HG03025 (cell line): ENCODE measurements around the gene FAM50A.

Experiments used
- ATAC-seq: cut with Tn5 transposase; IDR thresholded peaks from one replicate; pipeline ENCODE4 v1.9.1; 2021; ENCODE audit warnings: mild to moderate bottlenecking, moderate library complexity; ENCODE audit not compliant: unreplicated experiment, low FRiP score

FAM50A gene

DNA sequence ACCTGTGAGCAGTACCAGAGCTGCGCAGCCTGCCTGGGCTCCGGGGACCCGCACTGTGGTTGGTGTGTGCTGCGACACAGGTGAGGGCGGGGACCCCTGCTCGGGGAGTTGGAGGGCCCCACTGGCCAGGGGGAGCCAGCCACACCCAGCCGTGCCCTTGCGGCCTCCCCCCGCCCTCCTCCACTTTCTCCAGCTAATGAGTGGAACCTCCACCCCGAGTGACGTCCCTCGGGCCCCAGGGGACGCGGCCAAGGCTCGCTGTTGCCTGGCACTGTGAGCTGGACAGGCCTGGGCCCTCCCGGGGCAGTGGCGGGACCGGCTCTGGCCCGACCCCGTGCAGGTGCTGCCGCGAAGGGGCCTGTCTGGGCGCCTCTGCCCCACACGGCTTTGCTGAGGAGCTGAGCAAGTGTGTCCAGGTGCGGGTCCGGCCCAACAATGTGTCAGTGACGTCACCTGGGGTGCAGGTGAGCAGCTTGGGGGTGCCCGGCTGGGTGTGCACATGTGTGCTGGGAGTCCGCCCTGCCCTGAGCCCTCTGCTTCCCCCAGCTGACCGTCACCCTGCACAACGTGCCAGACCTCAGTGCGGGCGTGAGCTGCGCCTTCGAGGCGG is 19.8 kb downstream of the FAM50A start:
- no peak for ATAC-seq

DNA sequence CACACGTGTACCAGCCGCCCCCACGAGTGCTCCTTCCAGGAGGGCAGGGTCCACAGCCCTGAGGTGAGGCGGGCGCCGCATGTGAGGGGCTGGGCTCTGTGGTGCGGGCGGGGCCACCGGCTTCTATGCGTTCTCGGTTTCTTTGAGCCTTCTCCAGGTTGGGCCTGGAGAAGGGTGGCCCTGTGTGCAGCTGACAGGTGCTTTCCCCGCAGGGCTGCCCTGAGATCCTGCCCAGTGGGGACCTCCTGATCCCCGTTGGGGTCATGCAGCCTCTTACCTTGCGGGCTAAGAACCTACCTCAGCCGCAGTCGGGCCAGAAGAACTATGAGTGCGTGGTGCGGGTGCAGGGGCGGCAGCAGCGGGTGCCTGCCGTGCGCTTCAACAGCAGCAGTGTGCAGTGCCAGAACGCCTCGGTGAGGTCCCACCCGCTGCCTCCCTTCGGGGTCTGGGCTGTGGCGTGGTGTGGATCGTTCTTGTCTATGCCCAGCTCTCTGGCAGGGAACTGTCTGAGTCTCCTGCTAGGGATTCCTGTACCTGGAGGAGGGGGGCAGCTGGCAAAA is 20.9 kb downstream of the FAM50A start:
- ATAC-seq, result no peak

GRCh38 chrX:154465601-154466000 is 21.7 kb downstream of the FAM50A start:
- ATAC-seq, result no peak

DNA sequence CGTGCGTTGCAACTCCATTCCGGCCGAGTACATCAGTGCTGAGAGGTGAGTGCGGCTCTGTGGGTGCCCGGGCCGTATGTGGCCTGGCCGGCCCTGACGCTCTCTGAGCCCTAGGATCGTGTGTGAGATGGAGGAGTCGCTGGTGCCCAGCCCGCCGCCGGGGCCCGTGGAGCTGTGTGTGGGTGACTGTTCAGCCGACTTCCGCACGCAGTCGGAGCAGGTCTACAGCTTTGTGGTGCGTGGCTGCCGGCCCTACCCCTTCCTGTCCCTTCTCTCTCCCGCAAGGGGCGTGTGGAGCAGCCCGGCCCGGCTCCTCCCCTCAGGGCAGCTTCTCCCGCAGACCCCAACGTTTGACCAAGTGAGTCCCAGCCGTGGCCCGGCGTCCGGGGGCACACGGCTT is 22.1 kb downstream of the FAM50A start:
- ATAC-seq, result no peak

GRCh38 chrX:154466907-154467306 is 23.0 kb downstream of the FAM50A start:
- no peak for ATAC-seq

DNA sequence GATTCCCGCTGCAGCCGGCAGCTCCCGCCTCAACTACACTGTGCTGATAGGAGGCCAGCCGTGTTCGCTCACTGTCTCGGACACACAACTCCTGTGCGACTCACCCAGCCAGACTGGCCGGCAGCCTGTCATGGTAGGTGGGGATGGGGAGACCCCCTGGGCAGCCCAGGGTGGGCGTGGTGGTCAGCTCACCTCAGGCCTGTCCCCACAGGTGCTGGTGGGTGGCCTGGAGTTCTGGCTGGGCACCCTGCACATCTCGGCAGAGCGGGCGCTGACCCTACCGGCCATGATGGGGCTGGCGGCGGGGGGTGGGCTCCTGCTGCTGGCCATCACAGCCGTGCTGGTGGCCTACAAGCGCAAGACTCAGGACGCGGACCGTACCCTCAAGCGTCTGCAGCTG is 23.6 kb downstream of the FAM50A start:
- ATAC-seq, result no peak

DNA sequence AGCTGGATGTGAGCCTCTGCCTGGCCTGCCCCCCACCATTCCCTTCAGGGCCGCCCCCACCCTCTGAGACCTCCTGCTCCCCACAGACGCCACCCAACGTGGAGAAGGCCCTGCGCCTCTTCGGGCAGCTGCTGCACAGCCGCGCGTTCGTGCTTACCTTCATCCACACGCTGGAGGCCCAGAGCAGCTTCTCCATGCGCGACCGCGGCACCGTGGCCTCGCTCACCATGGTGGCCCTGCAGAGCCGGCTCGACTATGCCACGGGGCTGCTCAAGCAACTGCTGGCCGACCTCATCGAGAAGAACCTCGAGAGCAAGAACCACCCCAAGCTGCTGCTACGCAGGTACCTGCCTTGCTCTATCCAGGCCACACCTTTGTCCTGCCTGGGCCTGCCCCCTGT is 24.3 kb downstream of the FAM50A start:
- ATAC-seq, result no peak

DNA sequence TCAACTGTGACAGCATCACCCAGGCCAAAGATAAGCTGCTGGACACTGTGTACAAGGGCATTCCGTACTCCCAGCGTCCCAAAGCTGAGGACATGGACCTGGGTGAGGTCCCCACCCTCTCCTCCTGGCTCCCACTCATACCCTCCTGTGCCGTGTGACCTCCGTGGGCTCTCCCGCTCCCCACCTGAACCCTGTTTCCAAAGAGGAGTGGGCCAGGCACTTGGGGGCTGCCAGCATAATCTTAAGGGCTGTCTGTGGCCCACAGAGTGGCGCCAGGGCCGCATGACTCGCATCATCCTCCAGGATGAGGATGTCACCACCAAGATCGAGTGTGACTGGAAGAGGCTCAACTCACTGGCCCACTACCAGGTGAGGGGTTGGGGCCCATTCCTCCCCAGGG is 25.2 kb downstream of the FAM50A start:
- ATAC-seq, result no peak

GRCh38 chrX:154469880-154470279 is 25.9 kb downstream of the FAM50A start:
- ATAC-seq, result no peak

DNA sequence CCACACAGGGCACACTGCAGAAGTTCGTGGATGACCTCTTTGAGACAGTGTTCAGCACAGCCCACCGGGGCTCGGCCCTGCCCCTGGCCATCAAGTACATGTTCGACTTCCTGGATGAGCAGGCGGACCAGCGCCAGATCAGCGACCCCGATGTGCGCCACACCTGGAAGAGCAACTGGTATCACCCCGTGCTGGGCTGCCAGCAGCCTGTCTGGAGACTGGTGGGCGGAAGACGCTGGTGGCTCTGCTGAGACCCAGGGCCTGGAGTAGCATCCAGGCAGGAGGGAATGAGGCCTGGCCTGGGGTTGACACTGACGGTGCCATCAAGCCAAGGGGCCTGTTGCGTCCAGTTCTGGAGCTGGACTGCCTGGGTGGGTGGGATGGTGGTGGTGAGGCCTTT is 26.5 kb downstream of the FAM50A start:
- no peak for ATAC-seq

DNA sequence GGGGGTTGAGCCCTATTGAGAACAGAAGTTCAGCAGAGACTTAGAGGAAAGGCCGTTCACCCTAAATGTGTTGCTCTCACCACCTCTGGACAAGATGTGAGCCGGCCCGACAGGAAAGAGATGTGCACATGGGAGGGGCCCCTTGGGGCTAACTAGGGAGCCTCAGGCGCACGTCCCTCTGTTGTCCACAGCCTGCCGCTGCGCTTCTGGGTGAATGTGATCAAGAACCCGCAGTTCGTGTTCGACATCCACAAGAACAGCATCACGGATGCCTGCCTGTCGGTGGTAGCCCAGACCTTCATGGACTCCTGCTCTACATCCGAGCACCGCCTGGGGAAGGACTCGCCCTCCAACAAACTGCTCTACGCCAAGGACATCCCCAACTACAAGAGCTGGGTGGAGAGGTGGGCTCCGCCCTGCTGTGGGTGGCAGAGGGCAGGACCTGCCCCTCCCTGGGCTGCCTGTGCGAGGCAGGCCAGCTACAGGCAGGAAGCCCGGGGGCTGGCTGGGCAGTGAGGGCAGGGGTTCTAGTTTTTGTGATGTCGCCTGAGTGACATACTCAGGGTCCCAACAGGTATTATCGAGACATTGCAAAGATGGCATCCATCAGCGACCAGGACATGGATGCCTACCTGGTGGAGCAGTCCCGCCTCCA is 27.1 kb downstream of the FAM50A start:
- no peak for ATAC-seq

- no peak for ATAC-seq
Measured at GRCh38 chrX:154471839-154472684, 28.1 kb downstream of the FAM50A start.

DNA sequence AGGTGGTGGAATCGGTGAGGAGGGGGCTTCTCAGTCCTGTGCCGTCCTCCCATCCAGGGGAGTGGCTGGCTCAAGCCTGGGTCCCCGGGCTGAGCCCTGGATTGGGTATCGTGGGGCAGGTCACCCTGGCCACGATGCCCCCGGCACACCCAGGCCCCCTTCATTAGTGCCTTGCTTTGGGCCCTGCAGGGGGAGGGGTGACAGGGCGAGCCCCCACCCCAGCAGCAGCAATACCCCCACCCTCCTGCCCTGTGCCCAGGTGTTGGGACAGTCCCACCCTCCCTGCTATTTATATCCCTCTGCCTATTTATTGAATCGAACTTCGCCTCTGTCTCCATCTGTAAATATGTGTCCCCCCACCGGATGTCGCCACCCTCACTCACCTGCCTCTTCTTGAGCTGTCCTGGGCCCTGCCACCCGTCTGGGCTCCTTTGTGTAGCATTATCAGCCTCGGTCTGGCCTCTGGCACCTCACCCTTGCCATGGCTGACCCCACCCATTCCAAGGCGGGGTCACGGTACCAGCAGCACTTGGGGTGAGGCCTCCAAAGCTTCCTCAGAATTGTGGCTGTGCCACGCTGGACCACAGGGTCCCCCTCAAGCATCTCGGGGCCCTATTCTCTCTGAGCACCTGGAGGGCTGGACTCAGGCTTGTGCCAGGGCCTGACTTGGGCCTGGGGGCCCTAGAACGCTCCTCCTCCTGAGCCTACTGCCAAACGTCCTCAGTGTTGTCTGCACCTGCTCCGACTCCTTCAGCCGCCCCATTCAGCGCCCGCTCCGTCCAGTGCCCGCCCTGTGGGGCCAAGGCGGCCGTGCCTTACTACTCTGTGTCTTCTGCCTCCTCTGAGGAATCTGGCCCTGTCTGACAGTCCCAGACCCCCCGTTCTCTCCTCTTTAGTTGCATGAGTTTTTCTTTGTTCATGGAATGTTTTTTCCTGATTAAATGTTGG is 29.0 kb downstream of the FAM50A start:
- ATAC-seq, result no peak

DNA sequence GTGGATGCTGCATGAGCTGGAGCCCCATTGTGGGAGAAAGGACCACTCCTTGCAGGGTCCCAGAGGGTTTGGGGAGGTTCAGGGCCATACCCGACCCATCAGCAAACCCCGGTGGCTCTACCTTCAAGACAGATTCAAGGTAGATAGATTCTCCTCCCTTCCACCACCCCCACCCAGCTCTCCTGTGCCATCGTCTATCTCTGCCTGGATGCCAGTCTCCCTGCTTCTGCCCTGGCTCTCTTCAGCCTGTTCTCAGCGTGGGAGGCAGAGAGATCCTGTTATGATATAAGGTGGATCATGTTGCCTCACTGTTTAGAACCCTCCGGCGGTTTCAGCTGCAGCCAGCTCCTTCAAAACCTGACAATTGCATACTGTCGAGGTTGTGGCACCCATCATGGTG is 29.7 kb downstream of the FAM50A start:
- no peak for ATAC-seq

GRCh38 chrX:154476821-154477220 is 32.9 kb downstream of the FAM50A start:
- no peak for ATAC-seq

DNA sequence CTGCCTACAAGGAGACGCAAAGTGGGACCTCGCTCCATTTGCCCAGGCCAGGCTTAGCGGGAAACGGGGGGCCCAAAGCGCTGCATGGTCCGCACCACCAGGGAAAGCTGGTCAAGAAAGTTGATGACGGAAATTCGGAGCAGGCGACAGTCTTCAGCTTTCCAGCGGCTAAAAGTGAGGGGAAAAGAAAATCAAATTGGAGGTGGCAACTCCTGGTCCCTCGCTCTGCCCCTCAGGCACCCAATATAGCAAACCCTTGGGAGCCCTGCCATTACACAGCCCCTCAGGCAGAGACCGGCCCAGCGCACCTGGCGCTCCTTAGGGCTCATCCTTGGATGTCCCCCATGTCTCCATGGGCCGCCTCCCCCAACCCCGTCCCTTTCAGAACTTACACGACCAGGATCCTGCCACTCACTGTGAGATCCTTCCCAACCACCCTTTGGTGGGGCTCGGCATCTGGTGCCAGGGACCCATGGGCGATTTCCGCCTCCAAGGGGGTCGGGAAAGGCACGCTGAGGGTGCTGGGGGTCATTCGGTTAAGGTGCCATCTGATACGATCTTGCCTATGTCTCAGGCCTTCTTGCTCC is 34.0 kb downstream of the FAM50A start:
- ATAC-seq, result no peak

- peak; percentile 75 for ATAC-seq
Measured at GRCh38 chrX:154478728-154479622, 35.0 kb downstream of the FAM50A start, which contains the start of gene LAGE3. Gene LAGE3, minus strand, starts transcription at chrX:154479281. Its CDS starts 366 bp downstream, at chrX:154478915.

GRCh38 chrX:154481195-154481594 is 37.3 kb downstream of the FAM50A start:
- ATAC-seq, result no peak
